HG02885 (cell line): ENCODE results near the gene PIANP.
"Not testable (repeated sequence)": the region's sequence is repeated elsewhere in the genome, so short reads cannot be mapped to it uniquely, and the experiment has no call there.

Experiments used
- ATAC-seq: cut with Tn5 transposase; IDR thresholded peaks from one replicate; pipeline ENCODE4 v1.9.1; 2021; ENCODE audit warnings: mild to moderate bottlenecking; ENCODE audit not compliant: unreplicated experiment, poor library complexity

Gene PIANP

GRCh38 chr12:6708351-6708750 lies 7.7 kb upstream of the PIANP start:
- ATAC-seq, result not testable (repeated sequence)

- ATAC-seq, result no peak
Observed at GRCh38 chr12:6703631-6704030, 3.0 kb upstream of the PIANP start.

- ATAC-seq, result no peak
Observed at GRCh38 chr12:6701078-6701768, 608 bp upstream of the PIANP start.

- no peak for ATAC-seq
Observed at GRCh38 chr12:6699989-6700645, 498 bp downstream of the PIANP start.

- no peak for ATAC-seq
Observed at GRCh38 chr12:6699259-6699988, 1.2 kb downstream of the PIANP start.

- ATAC-seq, result no peak
Observed at GRCh38 chr12:6698352-6699046, 2.1 kb downstream of the PIANP start.

- no peak for ATAC-seq
Observed at GRCh38 chr12:6697584-6698351, 2.8 kb downstream of the PIANP start.

GRCh38 chr12:6696690-6697583 lies 3.7 kb downstream of the PIANP start:
- ATAC-seq, result no peak

GRCh38 chr12:6695313-6696045 lies 5.1 kb downstream of the PIANP start:
- ATAC-seq, result no peak

GRCh38 chr12:6694701-6695100 lies 5.9 kb downstream of the PIANP start:
- no peak for ATAC-seq

GRCh38 chr12:6693832-6694355 lies 6.7 kb downstream of the PIANP start:
- no peak for ATAC-seq

- no peak for ATAC-seq
Observed at GRCh38 chr12:6692888-6693287, 7.7 kb downstream of the PIANP start.

- ATAC-seq, result no peak
Observed at GRCh38 chr12:6691473-6691872, 9.1 kb downstream of the PIANP start.

- peak; percentile 90 for ATAC-seq
Observed at GRCh38 chr12:6688999-6689882, 11.4 kb downstream of the PIANP start, which contains the start of gene ZNF384. ZNF384 (minus strand) TSS chr12:6689375; CDS start chr12:6679520, 9,855 bp downstream.

GRCh38 chr12:6688543-6688998 lies 12.0 kb downstream of the PIANP start:
- ATAC-seq, result no peak

GRCh38 chr12:6685814-6686213 lies 14.8 kb downstream of the PIANP start:
- ATAC-seq, result no peak

- no peak for ATAC-seq
Observed at GRCh38 chr12:6684609-6685008, 16.0 kb downstream of the PIANP start.
